ENCODE results near the gene KRTAP20-1. TPM values are rescaled to one million over a fixed set of nuclear protein-coding genes. Genes with fewer than 3 reads are reported as not detected.

Gene KRTAP20-1
- total RNA-seq, 1 donor from 2014 or later, result not detected

DNA sequence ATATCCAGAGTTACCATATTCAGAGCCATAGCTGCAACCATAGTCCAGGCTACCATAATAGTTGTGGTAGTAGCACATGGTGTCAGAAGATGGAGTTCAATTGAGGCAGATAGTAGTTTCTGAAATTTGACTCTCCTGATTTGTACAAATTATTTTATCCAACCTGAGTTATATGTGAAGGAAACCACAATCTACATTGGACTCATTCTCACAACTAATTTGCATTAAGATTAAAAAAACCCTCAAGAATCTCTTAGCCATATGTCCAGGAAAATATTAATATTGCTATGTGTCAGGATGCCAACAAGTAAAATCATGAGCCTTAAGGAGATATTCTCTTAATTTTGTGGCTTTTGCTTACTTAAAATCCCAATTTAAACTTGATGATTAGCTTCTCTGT is 25.9 kb upstream of the KRTAP20-1 start, which contains the start of gene KRTAP22-2:
KRTAP22-2 (minus strand) TSS at position 101 of the 400 bp plus-strand sequence.
- Histone ChIP-seq H3K4me2 (no peak within 1 kb of the TSS), H3K27me3 (no peaks in the 10 kb centered on the region), H3K9ac (no peak within 1 kb of the TSS), H3F3A (ENCODE audit: low read depth) (no peaks in the 10 kb centered on the region), H3K79me2 (ENCODE audit: low read depth) (no peaks in the 10 kb centered on the region), H3K9me3 (ENCODE audit: low read depth) (peaks cover 9% of the 10 kb centered on the region), H3K4me3 (no peak within 1 kb of the TSS), H2AFZ (replicated peaks) (no peak within 1 kb of the TSS), H3K36me3 (peaks cover 4% of the 10 kb centered on the region), H4K20me1 (ENCODE audit: low read depth) (no peaks in the 10 kb centered on the region), H3K27ac (no peak within 1 kb of the TSS), H3K4me1 (no peaks in the 10 kb centered on the region)
- Mint-ChIP-seq H3K36me3 (no peaks in the 10 kb centered on the region), H3K4me1 (no peaks in the 10 kb centered on the region), H3K9me3 (no peaks in the 10 kb centered on the region), H3K4me3 (no peak within 1 kb of the TSS), H3K27ac (no peak within 1 kb of the TSS), H3K27me3 (ENCODE audit: insufficient read depth, low read depth) (no peaks in the 10 kb centered on the region)
- TF ChIP-seq EZH2 (IDR thresholded peaks at IDR 0.05) (no peak), EZH2phosphoT487 (IDR thresholded peaks at IDR 0.05) (no peak)
- TF ChIP-seq, protein P1, sequence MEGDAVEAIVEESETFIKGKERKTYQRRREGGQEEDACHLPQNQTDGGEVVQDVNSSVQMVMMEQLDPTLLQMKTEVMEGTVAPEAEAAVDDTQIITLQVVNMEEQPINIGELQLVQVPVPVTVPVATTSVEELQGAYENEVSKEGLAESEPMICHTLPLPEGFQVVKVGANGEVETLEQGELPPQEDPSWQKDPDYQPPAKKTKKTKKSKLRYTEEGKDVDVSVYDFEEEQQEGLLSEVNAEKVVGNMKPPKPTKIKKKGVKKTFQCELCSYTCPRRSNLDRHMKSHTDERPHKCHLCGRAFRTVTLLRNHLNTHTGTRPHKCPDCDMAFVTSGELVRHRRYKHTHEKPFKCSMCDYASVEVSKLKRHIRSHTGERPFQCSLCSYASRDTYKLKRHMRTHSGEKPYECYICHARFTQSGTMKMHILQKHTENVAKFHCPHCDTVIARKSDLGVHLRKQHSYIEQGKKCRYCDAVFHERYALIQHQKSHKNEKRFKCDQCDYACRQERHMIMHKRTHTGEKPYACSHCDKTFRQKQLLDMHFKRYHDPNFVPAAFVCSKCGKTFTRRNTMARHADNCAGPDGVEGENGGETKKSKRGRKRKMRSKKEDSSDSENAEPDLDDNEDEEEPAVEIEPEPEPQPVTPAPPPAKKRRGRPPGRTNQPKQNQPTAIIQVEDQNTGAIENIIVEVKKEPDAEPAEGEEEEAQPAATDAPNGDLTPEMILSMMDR (IDR thresholded peaks at IDR 0.05), result no peak
- DNase-seq (ENCODE audit: low spot score), result no peak

DNA sequence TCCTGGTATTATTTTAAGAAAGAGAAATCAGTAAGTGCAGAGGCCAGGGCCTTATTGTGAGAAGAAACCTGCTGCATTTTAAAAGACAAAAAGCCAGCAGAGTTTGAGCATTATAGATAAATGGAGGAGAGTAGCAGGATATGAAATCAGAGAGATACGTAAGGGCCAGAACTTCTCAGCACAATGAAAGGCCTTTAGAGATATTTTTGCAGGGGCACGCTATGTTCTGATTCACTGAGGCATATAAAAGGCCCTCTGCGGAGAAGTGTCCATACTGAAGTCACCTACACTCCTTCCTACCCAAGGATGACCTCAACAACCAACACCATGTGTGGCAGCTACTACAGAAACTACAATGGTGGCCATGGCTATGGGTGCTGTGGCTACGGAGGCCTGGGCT is 24.1 kb upstream of the KRTAP20-1 start, which contains the start of gene KRTAP6-3:
KRTAP6-3 (plus strand) TSS at position 301 of the 400 bp plus-strand sequence; CDS start at position 307, 6 bp downstream.
- H3K36me3 Mint-ChIP-seq, result no peaks in the 10 kb centered on the region
- H3K79me2 ChIP-seq (ENCODE audit: low read depth), result no peaks in the 10 kb centered on the region
- TF ChIP-seq, protein P1 (IDR thresholded peaks at IDR 0.05), result no peak
- TF ChIP-seq EZH2 (IDR thresholded peaks at IDR 0.05) (no peak), EZH2phosphoT487 (IDR thresholded peaks at IDR 0.05) (no peak)
- peaks cover 5% of the 10 kb centered on the region for H3K9me3 ChIP-seq (ENCODE audit: low read depth)
- no peak within 1 kb of the TSS for H3K27ac Mint-ChIP-seq
- no peaks in the 10 kb centered on the region for H3K27me3 Mint-ChIP-seq (ENCODE audit: insufficient read depth, low read depth)
- H3K27ac ChIP-seq, result no peak within 1 kb of the TSS
- no peaks in the 10 kb centered on the region for H3K27me3 ChIP-seq
- H3K4me3 ChIP-seq, result no peak within 1 kb of the TSS
- peaks cover 4% of the 10 kb centered on the region for H3K36me3 ChIP-seq
- H3K4me3 Mint-ChIP-seq, result no peak within 1 kb of the TSS
- H3K9ac ChIP-seq, result no peak within 1 kb of the TSS
- H2AFZ ChIP-seq (replicated peaks), result no peak within 1 kb of the TSS
- H4K20me1 ChIP-seq (ENCODE audit: low read depth), result no peaks in the 10 kb centered on the region
- H3K4me1 Mint-ChIP-seq, result no peaks in the 10 kb centered on the region
- DNase-seq (ENCODE audit: low spot score), result no peak
- H3K9me3 Mint-ChIP-seq, result no peaks in the 10 kb centered on the region
- no peak within 1 kb of the TSS for H3K4me2 ChIP-seq
- H3F3A ChIP-seq (ENCODE audit: low read depth), result no peaks in the 10 kb centered on the region
- H3K4me1 ChIP-seq, result no peaks in the 10 kb centered on the region

DNA sequence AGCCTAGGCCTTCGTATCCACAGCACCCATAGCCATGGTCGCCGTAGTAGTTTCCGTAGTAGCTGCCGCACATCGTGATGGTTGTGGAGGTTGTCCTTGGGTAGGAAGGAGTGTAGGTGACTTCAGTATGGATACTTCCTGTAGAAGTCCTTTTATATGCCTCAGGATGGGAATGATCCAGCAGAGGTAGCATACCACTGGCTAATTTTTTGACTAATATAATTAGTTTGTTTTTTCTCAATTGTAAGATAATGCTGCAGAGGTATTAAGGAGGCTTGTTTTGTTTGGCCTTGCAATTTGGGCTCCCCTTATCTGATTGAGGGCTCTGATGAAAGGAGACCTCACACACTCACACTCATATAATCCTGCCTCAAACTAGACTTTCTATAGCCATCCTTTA is 17.4 kb upstream of the KRTAP20-1 start, which contains the start of gene KRTAP6-2:
KRTAP6-2 (minus strand) TSS at position 101 of the 400 bp plus-strand sequence; CDS start at position 73, 28 bp downstream.
- H3K4me3 Mint-ChIP-seq, result no peak within 1 kb of the TSS
- no peaks in the 10 kb centered on the region for H3K27me3 ChIP-seq
- H3K27ac ChIP-seq, result no peak within 1 kb of the TSS
- no peaks in the 10 kb centered on the region for H3K36me3 Mint-ChIP-seq
- H3K4me1 ChIP-seq, result no peaks in the 10 kb centered on the region
- no peaks in the 10 kb centered on the region for H3K9me3 Mint-ChIP-seq
- H2AFZ ChIP-seq (replicated peaks), result no peak within 1 kb of the TSS
- H3K27ac Mint-ChIP-seq, result no peak within 1 kb of the TSS
- H3K36me3 ChIP-seq, result no peaks in the 10 kb centered on the region
- no peak within 1 kb of the TSS for H3K4me3 ChIP-seq
- H4K20me1 ChIP-seq (ENCODE audit: low read depth), result no peaks in the 10 kb centered on the region
- H3K79me2 ChIP-seq (ENCODE audit: low read depth), result no peaks in the 10 kb centered on the region
- TF ChIP-seq EZH2 (IDR thresholded peaks at IDR 0.05) (no peak), EZH2phosphoT487 (IDR thresholded peaks at IDR 0.05) (no peak)
- TF ChIP-seq, protein P1 (IDR thresholded peaks at IDR 0.05), result no peak
- DNase-seq (ENCODE audit: low spot score), result no peak
- H3F3A ChIP-seq (ENCODE audit: low read depth), result no peaks in the 10 kb centered on the region
- H3K4me1 Mint-ChIP-seq, result no peaks in the 10 kb centered on the region
- no peak within 1 kb of the TSS for H3K4me2 ChIP-seq
- no peaks in the 10 kb centered on the region for H3K27me3 Mint-ChIP-seq (ENCODE audit: insufficient read depth, low read depth)
- H3K9ac ChIP-seq, result no peak within 1 kb of the TSS
- H3K9me3 ChIP-seq (ENCODE audit: low read depth), result no peaks in the 10 kb centered on the region
